ENCODE results near the gene BRD4.

Gene BRD4

GRCh38 chr19:15313649-15314279, 18.6 kb downstream of the BRD4 start:
- DNase-seq (ENCODE audit: low read depth) = no peak

GRCh38 chr19:15307169-15307568, 25.2 kb downstream of the BRD4 start:
- no peak for DNase-seq (ENCODE audit: low read depth)

- no peak for DNase-seq (ENCODE audit: low read depth)
These were observed 26.6 kb downstream of the BRD4 start for GRCh38 chr19:15305582-15306334.

DNA sequence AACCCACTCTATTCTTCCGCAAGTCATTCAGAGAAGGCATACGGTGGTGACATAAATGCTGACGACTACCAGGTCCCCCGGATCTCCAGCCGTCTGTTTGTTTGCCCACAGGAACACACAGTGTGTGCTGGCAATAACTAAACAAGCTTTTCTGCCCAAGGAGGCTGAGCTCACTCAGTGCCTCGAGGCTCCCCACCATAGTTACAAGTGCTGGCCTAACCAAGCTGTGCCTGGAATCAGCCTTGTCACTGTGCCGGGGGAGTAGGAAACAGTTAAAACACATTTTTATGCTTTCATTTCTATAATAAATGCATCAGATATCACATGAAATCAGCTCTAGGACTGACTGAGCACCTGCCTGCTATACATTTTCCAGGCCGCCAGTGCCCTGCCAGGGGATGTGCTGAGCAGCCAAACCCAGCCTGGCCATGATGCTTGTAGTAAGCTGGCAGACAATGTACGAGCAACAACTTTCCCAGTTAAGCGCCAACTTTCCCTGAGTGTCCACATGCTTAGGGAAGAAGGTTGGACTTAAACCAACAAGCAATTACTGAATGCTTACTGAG, 28.1 kb downstream of the BRD4 start:
- DNase-seq (ENCODE audit: low read depth) = no peak

DNA sequence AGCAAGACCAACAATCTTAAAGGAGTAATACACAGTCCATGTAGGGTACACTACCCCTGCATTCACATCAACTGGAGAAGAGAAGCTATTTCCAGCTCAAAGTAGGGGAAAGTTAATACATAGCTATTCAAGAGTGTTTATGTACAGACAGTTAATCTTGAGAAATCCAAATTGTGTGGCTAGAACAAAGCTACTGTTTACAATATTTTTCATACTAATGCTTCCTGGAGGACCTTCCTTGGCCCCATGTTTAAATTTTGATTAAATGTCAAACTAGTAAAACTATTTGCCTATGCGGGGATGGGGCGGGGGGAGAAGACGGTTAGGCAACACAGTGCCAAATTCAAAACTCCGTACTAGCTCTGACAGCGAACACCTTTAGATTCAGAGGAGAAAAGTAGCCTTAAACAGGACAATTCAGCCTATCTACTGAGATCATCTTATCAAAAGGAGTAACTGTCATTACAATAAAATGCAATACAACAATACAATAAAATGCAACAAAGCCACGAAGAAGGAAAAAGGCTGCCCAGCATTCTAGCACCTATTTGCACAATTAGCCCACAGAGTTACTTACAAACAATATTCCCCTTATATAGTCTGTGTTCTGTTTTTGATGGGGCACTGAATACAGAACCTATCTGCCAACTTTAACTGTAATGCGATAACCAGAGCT, 29.1 kb downstream of the BRD4 start:
- DNase-seq (ENCODE audit: low read depth) = no peak

DNA sequence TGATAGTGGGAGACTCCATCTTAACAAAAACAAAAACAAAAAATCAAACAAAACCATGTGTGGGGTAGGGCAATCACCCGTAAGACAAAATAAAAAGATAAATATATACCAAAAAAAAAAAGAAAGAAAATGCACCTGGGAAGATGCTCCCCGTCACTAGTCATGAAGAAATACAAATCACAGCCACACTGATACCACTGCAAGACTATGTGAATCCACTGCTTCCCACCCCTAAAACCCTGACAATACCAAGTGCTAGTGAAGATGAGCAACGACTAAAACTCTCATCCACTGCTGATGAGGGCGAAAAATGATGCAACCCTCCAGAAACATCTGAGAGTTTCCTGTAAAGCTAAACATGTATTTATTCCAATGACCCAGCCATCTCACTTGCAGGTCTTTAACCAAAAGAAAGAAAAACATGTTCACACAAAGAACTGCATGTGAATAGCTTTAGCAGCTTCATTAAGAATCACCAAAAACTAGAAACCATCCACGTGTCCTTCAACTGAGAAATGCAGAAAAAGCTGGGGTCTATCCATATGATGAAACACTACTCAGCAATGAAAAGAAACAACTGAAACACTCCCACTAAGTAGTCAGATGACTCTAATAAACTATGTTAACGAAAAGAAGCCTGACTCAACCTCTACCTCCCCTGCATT, 31.7 kb downstream of the BRD4 start:
- no peak for DNase-seq (ENCODE audit: low read depth)

GRCh38 chr19:15299568-15300409, 32.5 kb downstream of the BRD4 start:
- DNase-seq (ENCODE audit: low read depth) = no peak

GRCh38 chr19:15298847-15299567, 33.3 kb downstream of the BRD4 start:
- no peak for DNase-seq (ENCODE audit: low read depth)

DNA sequence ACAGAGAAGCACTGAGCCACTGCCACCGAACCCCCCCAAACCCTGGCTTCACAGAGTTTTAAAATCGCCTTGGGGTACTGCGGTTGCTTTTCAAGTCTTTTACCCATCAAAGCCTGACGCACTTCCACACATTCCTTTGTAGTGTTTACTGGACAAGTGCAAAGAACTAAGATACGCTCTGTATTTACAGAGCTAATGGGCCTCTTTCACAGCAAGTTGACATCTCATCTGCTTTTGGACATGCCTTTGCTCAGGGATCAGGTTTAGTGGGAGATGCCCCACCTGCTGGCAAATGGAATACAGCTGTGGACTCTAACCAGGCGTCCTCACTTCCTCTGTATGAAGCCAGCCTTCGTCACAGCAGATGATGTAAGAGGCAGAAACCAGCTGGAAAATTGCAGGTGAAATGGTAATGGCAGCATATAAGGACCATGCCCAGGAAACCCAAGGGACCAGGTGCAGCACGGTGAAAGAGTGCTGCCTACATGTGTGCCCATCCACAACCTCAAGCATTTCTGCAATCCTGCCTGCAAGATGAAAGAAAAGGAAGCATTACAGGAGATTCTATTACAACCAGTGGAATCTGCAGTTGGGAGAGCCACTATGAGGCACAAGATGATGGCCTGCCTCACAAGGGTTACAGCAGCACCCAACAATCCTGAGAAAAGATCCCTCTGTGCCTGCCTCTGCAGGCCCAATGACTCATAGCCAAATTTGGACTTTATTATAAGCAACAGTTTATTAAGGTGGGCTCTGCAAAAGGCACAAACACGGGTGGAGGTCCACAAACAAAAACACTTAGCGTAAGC, 34.7 kb downstream of the BRD4 start:
- no peak for DNase-seq (ENCODE audit: low read depth)

DNA sequence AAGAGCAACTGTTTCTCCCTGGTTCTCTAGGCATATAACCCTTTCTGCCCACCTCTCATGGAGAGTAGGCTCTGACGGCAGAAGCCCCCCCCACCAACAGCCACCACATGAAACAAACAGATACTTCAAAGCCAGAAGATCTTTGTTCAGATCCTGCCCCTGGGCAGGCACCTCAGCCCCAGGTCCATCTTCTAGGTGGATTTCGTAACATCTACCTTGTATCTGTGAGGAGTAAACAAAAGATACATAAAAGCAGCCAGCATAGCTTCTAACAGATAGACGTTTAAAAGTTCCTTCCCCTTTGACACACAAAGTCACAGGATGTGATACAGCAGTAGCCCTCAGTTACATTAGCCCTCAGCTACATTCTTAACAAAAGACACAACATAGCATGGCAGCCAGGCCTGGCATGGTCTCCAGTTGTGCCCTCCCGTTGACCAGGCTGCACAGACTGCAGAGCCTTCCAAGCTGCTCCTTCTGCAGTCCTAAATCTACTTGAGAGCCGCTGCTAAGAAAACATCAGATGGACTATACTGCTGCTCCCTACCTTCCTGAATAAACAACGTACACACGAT, 35.4 kb downstream of the BRD4 start:
- no peak for DNase-seq (ENCODE audit: low read depth)

GRCh38 chr19:15296353-15296752, 36.0 kb downstream of the BRD4 start:
- DNase-seq (ENCODE audit: low read depth) = no peak

GRCh38 chr19:15294561-15294990, 37.8 kb downstream of the BRD4 start:
- DNase-seq (ENCODE audit: low read depth) = no peak

DNA sequence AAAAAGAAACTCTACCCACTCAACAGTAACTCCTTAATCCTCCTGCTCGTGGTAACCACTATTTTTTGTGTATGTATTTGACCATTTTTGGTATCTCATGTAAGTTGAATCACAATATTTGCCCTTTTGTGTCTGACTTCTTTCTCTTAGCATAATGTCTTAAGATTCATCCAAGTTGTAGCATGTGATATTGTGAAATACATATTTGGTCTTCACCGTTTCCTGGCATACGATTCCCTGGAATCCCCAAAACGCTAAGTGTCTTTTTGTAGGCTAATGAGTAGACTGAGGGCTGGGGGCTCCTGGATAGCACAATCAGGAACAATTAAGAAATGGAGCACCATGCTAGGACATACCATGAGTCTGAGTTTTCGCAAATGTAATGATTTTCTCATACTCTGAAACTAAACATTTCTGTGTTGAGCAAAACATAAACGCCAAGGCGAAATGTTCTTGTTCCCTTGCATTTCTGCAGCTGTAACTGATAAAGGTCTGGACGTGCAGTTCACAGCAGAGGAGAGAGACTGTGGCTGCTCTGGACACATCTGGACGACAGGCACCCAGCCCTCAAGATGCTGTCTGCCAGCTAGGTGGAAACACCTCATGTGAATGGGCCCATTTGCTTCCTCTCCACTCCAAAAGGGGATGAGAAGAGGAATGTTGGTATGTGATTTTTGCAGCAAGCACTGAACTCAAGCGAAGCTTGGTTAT, 38.4 kb downstream of the BRD4 start:
- no peak for DNase-seq (ENCODE audit: low read depth)

DNA sequence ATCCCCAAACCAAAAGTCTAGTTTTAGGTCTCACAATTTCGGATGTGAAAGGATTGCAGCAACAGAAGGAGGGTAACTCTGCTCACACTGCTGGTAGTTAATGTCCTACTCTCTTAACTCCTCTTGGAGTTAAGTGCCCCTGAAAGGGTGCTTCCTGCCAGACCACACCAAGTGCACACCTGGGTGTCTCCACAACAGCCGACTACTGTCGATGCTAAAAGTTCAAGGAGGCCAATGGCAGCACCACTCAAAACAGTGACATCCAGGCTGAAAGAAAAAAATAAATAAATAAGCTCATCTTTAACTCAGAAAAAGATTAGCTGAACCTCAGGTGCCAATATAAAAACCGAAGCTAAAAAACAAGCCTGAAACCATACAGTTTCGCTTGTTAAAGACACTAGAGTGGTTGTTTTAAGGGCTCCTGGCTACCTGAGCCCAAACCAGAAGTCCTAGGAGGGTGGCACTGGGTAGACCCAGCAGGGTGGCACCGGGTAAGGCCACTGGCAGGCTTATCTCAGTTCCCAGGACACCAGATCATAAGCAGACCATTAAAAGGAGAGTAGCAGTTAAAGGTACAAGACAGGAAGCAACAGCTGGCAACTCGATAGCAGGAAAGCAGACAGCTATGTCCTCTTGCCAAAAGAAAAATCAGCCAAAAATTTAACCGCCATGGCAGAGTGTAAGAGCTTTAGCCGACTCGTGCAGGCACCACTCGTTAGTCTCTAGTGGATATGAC, 39.3 kb downstream of the BRD4 start:
- no peak for DNase-seq (ENCODE audit: low read depth)

DNA sequence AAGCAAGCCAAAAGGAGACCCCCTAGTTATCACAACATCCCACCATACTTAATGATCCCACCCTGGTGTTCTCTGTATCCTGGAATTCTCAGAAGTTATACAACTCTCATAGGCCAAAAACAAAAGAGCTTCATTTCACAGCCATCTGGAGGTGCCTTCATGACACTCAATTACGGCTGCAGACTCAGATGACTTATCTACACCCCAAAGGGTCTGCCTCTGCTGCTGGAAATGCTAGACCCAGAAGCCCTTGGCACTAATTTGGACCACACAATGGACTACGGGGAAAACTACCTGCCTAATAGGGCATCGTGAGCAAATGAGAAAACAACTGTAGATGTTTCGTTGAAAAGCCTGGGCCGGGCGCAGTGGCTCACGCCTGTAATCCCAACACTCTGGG, 40.2 kb downstream of the BRD4 start:
- no peak for DNase-seq (ENCODE audit: low read depth)

- no peak for DNase-seq (ENCODE audit: low read depth)
These were observed 40.8 kb downstream of the BRD4 start for GRCh38 chr19:15291548-15292021.

GRCh38 chr19:15291089-15291488, 41.2 kb downstream of the BRD4 start:
- no peak for DNase-seq (ENCODE audit: low read depth)

DNA sequence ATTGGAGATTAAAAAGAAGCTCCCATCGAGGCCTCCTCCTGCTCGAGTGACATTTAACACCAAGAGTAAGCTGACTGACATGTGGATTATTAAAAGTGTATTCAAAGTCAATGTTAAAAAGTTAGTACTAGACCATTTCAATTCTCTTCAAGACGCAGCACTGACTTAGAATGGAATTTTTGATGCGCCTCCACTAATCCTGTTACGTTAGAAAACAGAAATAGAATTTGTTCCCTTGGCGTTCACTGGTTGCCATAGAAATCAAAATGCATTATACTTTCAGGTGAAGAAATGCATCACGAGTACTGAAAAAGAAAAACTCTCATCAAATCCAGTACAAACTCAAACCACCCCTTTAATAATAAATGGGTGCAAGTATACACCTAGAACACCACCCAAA, 42.2 kb downstream of the BRD4 start:
- no peak for DNase-seq (ENCODE audit: low read depth)
